HepG2 (cell line): ENCODE data around the gene ZSWIM7. TPM values are rescaled to one million over a fixed set of nuclear protein-coding genes. Genes with fewer than 3 reads are reported as not detected.

Experiments
- ARNT2 ChIP-seq: sonication (generic); formaldehyde crosslinking; IDR thresholded peaks from 2 replicates; pipeline ENCODE4 v1.8.0; 2022; ENCODE audit warnings: mild to moderate bottlenecking, low read depth, missing genetic modification reagents, moderate library complexity
- ATF2 ChIP-seq: sonication (generic); formaldehyde crosslinking; IDR thresholded peaks from 2 replicates; pipeline ENCODE4 v1.4.0; 2020; ENCODE audit warnings: missing genetic modification reagents
- CAMTA2 ChIP-seq: sonication (generic); formaldehyde crosslinking; IDR thresholded peaks from 2 replicates; pipeline ENCODE4 v1.4.0; 2020; ENCODE audit warnings: mild to moderate bottlenecking, missing genetic modification reagents, borderline replicate concordance
- FOXJ3 ChIP-seq: sonication (generic); formaldehyde crosslinking; IDR thresholded peaks from 2 replicates; pipeline ENCODE4 v1.4.0; 2020; ENCODE audit warnings: missing genetic modification reagents, mild to moderate bottlenecking, borderline replicate concordance
- JUNB ChIP-seq: sonication (generic); formaldehyde crosslinking; IDR thresholded peaks from 2 replicates; pipeline ENCODE4 v1.8.0; 2022; ENCODE audit warnings: missing genetic modification reagents, mild to moderate bottlenecking, borderline replicate concordance
- MBD4 ChIP-seq: IDR thresholded peaks from 2 replicates; pipeline ENCODE4 v1.6.1; 2012; ENCODE audit warnings: low read length, inconsistent platforms, borderline replicate concordance
- NR0B2 ChIP-seq: sonication (generic); formaldehyde crosslinking; IDR thresholded peaks from 2 replicates; pipeline ENCODE4 v1.4.0; 2020; ENCODE audit warnings: mild to moderate bottlenecking, missing genetic modification reagents
- RBAK ChIP-seq: sonication (generic); formaldehyde crosslinking; IDR thresholded peaks from 2 replicates; pipeline ENCODE4 v1.5.1; 2020; ENCODE audit warnings: mild to moderate bottlenecking, missing genetic modification reagents
- ZIK1 ChIP-seq: sonication (generic); formaldehyde crosslinking; IDR thresholded peaks from 2 replicates; pipeline ENCODE4 v1.5.0; 2020; ENCODE audit warnings: mild to moderate bottlenecking, low read depth, missing genetic modification reagents, borderline replicate concordance
- ZKSCAN5 ChIP-seq: sonication (generic); formaldehyde crosslinking; IDR thresholded peaks from 2 replicates; pipeline ENCODE4 v1.5.1; 2020; ENCODE audit warnings: mild to moderate bottlenecking, missing genetic modification reagents
- ZNF34 ChIP-seq: sonication (generic); formaldehyde crosslinking; IDR thresholded peaks from 2 replicates; pipeline ENCODE4 v1.4.0; 2020; ENCODE audit warnings: mild to moderate bottlenecking, missing genetic modification reagents, borderline replicate concordance
- ZNF503 ChIP-seq: sonication (generic); formaldehyde crosslinking; IDR thresholded peaks from 2 replicates; pipeline ENCODE4 v1.4.0; 2020; ENCODE audit warnings: missing genetic modification reagents
- polyA plus RNA-seq, 8 experiments: library from polyadenylated mRNA; depleted of rRNA in 3 of 8; stranded (reverse) in 7 of 8; unstranded in 1 of 8; fragments of >200 nt; fragmentation: Illumina TruSeq in 4 of 8; extraction: Trizol in 4 of 8; gene quantifications; 2 replicates each; pipeline versions ENCODE4 v1.2.1 to v1.2.3, GENCODE V29; 2011 to 2016; ENCODE audit warnings: low read depth in 4 of 8, missing spikeins in 1 of 8, mixed read lengths in 1 of 8; ENCODE audit not compliant: insufficient read depth in 1 of 8
- total RNA-seq, 5 experiments: library from RNA; depleted of rRNA; stranded (reverse); fragments of >200 nt; fragmentation: Illumina TruSeq; extraction: Trizol; gene quantifications; 2 replicates each; pipeline ENCODE4 v1.2.3, GENCODE V29; 2016; ENCODE audit warnings: low read depth in 1 of 5
- TF ChIP-seq, protein P1 (sequence below): sonication (generic); formaldehyde crosslinking; IDR thresholded peaks from 2 replicates; pipeline ENCODE4 v1.4.0; 2020; ENCODE audit warnings: mild to moderate bottlenecking, missing genetic modification reagents
- TF ChIP-seq, protein P2 (sequence below): sonication (generic); formaldehyde crosslinking; IDR thresholded peaks from 2 replicates; pipeline ENCODE4 v1.9.0; 2022; ENCODE audit warnings: missing genetic modification reagents, mild to moderate bottlenecking, borderline replicate concordance
- TF ChIP-seq, protein P3 (sequence below): sonication (generic); formaldehyde crosslinking; IDR thresholded peaks from 2 replicates; pipeline ENCODE4 v1.4.0; 2020; ENCODE audit warnings: missing genetic modification reagents

Gene ZSWIM7
- total and polyA plus RNA-seq, 2 of the 13 experiments (the other 11 are each of a cell fraction or from before 2014, with no cell fraction given): 13.1 to 28.1 TPM

DNA sequence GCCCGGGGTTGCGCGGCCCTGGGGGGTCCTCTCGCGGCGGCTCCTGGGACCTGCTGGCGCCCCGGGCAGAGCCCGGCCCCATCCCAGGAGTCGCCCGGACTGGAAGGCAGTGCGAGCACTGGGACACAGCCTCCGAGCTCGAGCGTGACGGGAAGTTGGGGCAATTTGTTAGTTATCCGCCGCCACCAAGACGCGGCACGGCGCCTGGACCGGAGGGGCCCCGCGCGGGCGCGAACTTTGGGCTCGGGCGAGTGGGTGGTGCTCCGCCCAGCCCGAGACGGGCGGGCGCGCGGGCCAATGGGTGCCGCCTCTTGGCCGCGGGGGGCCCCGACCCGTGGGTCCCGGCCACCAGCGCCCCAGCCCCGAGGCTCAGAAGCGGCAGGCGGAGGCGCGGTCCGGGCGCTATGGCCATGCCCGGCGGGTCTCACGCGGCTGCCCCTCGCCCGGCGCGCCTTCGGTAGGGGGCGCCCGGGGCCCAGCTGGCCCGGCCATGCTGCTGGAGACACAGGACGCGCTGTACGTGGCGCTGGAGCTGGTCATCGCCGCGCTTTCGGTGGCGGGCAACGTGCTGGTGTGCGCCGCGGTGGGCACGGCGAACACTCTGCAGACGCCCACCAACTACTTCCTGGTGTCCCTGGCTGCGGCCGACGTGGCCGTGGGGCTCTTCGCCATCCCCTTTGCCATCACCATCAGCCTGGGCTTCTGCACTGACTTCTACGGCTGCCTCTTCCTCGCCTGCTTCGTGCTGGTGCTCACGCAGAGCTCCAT lies 54.6 kb downstream of the ZSWIM7 start, which contains the start of gene ADORA2B (continued):
- TF ChIP-seq ZIK1 (CRISPR knock-in tag) (peak; percentile 35; the same call in 1 of the 2 replicates), NR0B2 (CRISPR knock-in tag) (peak; percentile 92), ATF2 (CRISPR knock-in tag) (peak; percentile 47; the same call in 1 of the 2 replicates), RBAK (no peak), ZKSCAN5 (CRISPR knock-in tag) (no peak), ZNF503 (CRISPR knock-in tag) (no peak), ARNT2 (peak; percentile 87), MBD4 (no peak), FOXJ3 (CRISPR knock-in tag) (no peak; the same call in 1 of the 2 replicates), JUNB (CRISPR knock-in tag) (no peak), ZNF34 (no peak; the same call in 1 of the 2 replicates), CAMTA2 (CRISPR knock-in tag) (peak; percentile 64; the same call in 1 of the 2 replicates)
- TF ChIP-seq, protein P1, sequence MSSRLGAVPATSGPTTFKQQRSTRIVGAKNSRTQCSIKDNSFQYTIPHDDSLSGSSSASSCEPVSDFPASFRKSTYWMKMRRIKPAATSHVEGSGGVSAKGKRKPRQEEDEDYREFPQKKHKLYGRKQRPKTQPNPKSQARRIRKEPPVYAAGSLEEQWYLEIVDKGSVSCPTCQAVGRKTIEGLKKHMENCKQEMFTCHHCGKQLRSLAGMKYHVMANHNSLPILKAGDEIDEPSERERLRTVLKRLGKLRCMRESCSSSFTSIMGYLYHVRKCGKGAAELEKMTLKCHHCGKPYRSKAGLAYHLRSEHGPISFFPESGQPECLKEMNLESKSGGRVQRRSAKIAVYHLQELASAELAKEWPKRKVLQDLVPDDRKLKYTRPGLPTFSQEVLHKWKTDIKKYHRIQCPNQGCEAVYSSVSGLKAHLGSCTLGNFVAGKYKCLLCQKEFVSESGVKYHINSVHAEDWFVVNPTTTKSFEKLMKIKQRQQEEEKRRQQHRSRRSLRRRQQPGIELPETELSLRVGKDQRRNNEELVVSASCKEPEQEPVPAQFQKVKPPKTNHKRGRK (CRISPR knock-in tag): no peak
- TF ChIP-seq, protein P2, sequence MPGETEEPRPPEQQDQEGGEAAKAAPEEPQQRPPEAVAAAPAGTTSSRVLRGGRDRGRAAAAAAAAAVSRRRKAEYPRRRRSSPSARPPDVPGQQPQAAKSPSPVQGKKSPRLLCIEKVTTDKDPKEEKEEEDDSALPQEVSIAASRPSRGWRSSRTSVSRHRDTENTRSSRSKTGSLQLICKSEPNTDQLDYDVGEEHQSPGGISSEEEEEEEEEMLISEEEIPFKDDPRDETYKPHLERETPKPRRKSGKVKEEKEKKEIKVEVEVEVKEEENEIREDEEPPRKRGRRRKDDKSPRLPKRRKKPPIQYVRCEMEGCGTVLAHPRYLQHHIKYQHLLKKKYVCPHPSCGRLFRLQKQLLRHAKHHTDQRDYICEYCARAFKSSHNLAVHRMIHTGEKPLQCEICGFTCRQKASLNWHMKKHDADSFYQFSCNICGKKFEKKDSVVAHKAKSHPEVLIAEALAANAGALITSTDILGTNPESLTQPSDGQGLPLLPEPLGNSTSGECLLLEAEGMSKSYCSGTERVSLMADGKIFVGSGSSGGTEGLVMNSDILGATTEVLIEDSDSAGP: no peak; the same call in 1 of the 2 replicates
- TF ChIP-seq, protein P3, sequence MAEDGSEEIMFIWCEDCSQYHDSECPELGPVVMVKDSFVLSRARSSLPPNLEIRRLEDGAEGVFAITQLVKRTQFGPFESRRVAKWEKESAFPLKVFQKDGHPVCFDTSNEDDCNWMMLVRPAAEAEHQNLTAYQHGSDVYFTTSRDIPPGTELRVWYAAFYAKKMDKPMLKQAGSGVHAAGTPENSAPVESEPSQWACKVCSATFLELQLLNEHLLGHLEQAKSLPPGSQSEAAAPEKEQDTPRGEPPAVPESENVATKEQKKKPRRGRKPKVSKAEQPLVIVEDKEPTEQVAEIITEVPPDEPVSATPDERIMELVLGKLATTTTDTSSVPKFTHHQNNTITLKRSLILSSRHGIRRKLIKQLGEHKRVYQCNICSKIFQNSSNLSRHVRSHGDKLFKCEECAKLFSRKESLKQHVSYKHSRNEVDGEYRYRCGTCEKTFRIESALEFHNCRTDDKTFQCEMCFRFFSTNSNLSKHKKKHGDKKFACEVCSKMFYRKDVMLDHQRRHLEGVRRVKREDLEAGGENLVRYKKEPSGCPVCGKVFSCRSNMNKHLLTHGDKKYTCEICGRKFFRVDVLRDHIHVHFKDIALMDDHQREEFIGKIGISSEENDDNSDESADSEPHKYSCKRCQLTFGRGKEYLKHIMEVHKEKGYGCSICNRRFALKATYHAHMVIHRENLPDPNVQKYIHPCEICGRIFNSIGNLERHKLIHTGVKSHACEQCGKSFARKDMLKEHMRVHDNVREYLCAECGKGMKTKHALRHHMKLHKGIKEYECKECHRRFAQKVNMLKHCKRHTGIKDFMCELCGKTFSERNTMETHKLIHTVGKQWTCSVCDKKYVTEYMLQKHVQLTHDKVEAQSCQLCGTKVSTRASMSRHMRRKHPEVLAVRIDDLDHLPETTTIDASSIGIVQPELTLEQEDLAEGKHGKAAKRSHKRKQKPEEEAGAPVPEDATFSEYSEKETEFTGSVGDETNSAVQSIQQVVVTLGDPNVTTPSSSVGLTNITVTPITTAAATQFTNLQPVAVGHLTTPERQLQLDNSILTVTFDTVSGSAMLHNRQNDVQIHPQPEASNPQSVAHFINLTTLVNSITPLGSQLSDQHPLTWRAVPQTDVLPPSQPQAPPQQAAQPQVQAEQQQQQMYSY: peak; percentile 92
